GM19324 (cell line): ENCODE results near the gene PPFIBP1.
"Not testable (repeated sequence)": the region's sequence is repeated elsewhere in the genome, so short reads cannot be mapped to it uniquely, and the experiment has no call there.

Experiments
- ATAC-seq: cut with Tn5 transposase; IDR thresholded peaks from one replicate; pipeline ENCODE4 v1.9.1; 2021; ENCODE audit warnings: mild to moderate bottlenecking, moderate library complexity; ENCODE audit not compliant: unreplicated experiment, low FRiP score

The PPFIBP1 gene

GRCh38 chr12:27561535-27562350, 37.7 kb downstream of the PPFIBP1 start:
- ATAC-seq = no peak

- no peak for ATAC-seq
These were observed 40.7 kb downstream of the PPFIBP1 start for GRCh38 chr12:27564612-27565213.

- ATAC-seq = no peak
These were observed 42.2 kb downstream of the PPFIBP1 start for GRCh38 chr12:27566159-27566558.

- ATAC-seq = no peak
These were observed 42.6 kb downstream of the PPFIBP1 start for GRCh38 chr12:27566626-27567025.

GRCh38 chr12:27571463-27571862, 47.5 kb downstream of the PPFIBP1 start:
- ATAC-seq = no peak

- no peak for ATAC-seq
These were observed 48.7 kb downstream of the PPFIBP1 start for GRCh38 chr12:27572486-27573255.

- ATAC-seq = no peak
These were observed 50.0 kb downstream of the PPFIBP1 start for GRCh38 chr12:27573972-27574371.

GRCh38 chr12:27575090-27575761, 51.2 kb downstream of the PPFIBP1 start:
- ATAC-seq = no peak

- no peak for ATAC-seq
These were observed 51.7 kb downstream of the PPFIBP1 start for GRCh38 chr12:27575762-27576118.

GRCh38 chr12:27576667-27577347, 52.8 kb downstream of the PPFIBP1 start:
- no peak for ATAC-seq

- no peak for ATAC-seq
These were observed 53.7 kb downstream of the PPFIBP1 start for GRCh38 chr12:27577688-27578087.

- ATAC-seq = no peak
These were observed 54.8 kb downstream of the PPFIBP1 start for GRCh38 chr12:27578689-27579372.

GRCh38 chr12:27580561-27581330, 56.7 kb downstream of the PPFIBP1 start:
- ATAC-seq = no peak

GRCh38 chr12:27581331-27581671, 57.3 kb downstream of the PPFIBP1 start:
- not testable (repeated sequence) for ATAC-seq

- not testable (repeated sequence) for ATAC-seq
These were observed 57.8 kb downstream of the PPFIBP1 start for GRCh38 chr12:27581833-27582232.

- not testable (repeated sequence) for ATAC-seq
These were observed 58.4 kb downstream of the PPFIBP1 start for GRCh38 chr12:27582445-27582844.

- ATAC-seq = no peak
These were observed 59.2 kb downstream of the PPFIBP1 start for GRCh38 chr12:27583057-27583797.

- no peak for ATAC-seq
These were observed 60.0 kb downstream of the PPFIBP1 start for GRCh38 chr12:27583981-27584380.
